ENCODE results near the gene MICU2. TPM values are rescaled to one million over a fixed set of nuclear protein-coding genes. Genes with fewer than 3 reads are reported as not detected.

The MICU2 gene
- total RNA-seq, 2 experiments from 2014 or later: 25.4 to 28.4 TPM

DNA sequence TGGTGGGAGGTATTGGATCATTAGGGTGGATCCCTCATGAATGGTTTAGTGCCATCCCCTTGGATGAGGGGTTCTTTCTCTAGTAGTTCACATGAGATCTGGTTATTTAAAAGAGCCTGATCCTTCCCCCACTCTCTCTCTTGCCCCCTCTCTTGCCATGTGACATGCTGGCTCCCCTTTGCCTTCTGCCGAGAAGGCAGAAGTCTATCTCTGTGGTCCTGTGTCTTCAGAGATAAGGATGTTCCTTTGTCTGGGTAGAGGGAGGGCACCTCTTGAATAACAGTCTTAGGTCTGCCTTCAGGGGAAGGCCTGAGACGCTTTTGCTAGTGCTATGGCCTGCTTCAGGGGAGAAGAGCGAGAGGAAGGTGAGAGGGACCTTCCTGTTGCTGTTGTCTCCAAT lies 142.8 kb downstream of the MICU2 start:
- no peaks in the 10 kb centered on the region for H3K36me3 ChIP-seq (ENCODE audit: insufficient read depth, low read length)
- H3K4me3 ChIP-seq (ENCODE audit: low read length): no peak overlapping the region
- Mint-ChIP-seq H3K27me3 (no peaks in the 10 kb centered on the region), H3K4me3 (peak overlapping the region; percentile 97), H3K27ac (peak overlapping the region; percentile 92), H3K4me1 (ENCODE audit: low read depth) (peaks cover 28% of the 10 kb centered on the region), H3K9me3 (no peaks in the 10 kb centered on the region), H3K36me3 (ENCODE audit: low read depth) (peaks cover 18% of the 10 kb centered on the region)
- POLR2A ChIA-PET: interaction anchor here (3.3 kb wide), 1 partner anchor 143 kb away, joined by 16 read pairs; the partner anchor contains the start of gene MICU2
- CTCF ChIA-PET: interaction anchor here (1.1 kb wide), 1 partner anchor 15 kb away, joined by 3 read pairs; no protein-coding TSS in a partner anchor
- no peak for ATAC-seq (ENCODE audit: poor library complexity)
- no peak for DNase-seq
- TF ChIP-seq, protein P1, sequence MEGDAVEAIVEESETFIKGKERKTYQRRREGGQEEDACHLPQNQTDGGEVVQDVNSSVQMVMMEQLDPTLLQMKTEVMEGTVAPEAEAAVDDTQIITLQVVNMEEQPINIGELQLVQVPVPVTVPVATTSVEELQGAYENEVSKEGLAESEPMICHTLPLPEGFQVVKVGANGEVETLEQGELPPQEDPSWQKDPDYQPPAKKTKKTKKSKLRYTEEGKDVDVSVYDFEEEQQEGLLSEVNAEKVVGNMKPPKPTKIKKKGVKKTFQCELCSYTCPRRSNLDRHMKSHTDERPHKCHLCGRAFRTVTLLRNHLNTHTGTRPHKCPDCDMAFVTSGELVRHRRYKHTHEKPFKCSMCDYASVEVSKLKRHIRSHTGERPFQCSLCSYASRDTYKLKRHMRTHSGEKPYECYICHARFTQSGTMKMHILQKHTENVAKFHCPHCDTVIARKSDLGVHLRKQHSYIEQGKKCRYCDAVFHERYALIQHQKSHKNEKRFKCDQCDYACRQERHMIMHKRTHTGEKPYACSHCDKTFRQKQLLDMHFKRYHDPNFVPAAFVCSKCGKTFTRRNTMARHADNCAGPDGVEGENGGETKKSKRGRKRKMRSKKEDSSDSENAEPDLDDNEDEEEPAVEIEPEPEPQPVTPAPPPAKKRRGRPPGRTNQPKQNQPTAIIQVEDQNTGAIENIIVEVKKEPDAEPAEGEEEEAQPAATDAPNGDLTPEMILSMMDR (IDR thresholded peaks at IDR 0.05): no peak
- H3K9me3 ChIP-seq (ENCODE audit: control insufficient read depth in 1 of 2, insufficient read depth in 1 of 2, low read length in 2 of 2): no peaks in the 10 kb centered on the region
- H3K27ac ChIP-seq (ENCODE audit: low read depth in 1 of 2, low read length in 2 of 2): no peak overlapping the region
- peaks cover 8% of the 10 kb centered on the region for H3K4me1 ChIP-seq (ENCODE audit: insufficient read depth, low read length)
- intact Hi-C loops (cut with DNase I, micrococcal nuclease): loop anchor here in 1 of 2 experiments (2.0 kb wide), 2 partner anchors 142 to 284 kb away; partner anchors contain the start of genes MRPL57 and SKA3
- H3K27me3 ChIP-seq (ENCODE audit: control insufficient read depth in 1 of 2, insufficient read depth in 2 of 2, low read length in 2 of 2): no peaks in the 10 kb centered on the region

DNA sequence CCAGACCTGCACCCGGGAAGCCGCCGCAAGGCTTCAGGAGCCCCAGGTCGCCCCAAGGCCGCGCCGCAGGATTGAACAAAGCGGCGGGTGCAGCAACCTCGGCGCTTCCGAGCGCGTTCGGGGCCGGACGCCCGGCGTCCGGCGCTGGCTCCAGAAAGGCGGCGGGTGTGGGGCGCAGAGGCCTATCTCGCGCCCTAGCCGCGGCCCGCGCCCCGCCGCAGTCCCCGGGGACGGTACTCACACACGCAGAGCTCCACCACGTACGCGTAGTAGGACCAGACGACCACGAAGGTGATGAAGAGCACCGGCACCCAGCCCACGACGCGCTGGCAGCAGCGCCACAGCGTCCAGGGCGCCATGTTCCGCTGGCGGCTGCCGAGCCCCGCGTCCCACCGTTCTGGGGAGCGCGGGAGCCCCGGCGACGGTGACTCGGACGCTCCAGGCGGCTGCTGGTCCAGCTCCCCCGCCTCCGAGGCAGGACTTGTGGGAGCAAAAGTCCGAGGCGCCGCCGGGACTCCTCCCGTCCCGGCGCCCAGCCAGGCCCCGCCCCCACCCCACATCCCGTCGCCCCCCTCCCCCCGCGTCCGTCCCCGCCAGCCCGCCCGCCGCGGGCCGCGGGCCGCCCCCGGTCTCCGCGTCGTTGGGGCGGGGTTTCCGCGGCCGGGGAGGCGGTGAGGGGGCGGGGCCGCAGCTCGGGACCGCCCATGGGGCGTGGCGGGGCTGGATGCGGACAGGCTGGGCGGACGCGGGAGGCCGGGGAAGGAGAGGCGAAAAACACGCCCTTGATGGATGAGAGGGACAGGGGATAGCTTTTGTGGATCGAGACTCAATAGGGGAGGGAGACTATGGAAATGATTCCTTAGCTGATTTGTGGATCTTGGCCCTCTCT lies 144.9 kb downstream of the MICU2 start, which contains the start of gene ZDHHC20:
Gene ZDHHC20, minus strand, starts transcription at position 491 of the 889 bp plus-strand sequence. Its CDS starts 132 bp downstream, at position 359.
- peak within 1 kb of the TSS; percentile 97 for H3K4me3 Mint-ChIP-seq
- Histone ChIP-seq H3K36me3 (ENCODE audit: insufficient read depth, low read length) (no peaks in the 10 kb centered on the region), H3K27me3 (ENCODE audit: control insufficient read depth in 1 of 2, insufficient read depth in 2 of 2, low read length in 2 of 2) (no peaks in the 10 kb centered on the region), H3K9me3 (ENCODE audit: control insufficient read depth in 1 of 2, insufficient read depth in 1 of 2, low read length in 2 of 2) (no peaks in the 10 kb centered on the region), H3K4me1 (ENCODE audit: insufficient read depth, low read length) (peaks cover 12% of the 10 kb centered on the region), H3K4me3 (ENCODE audit: low read length) (peak within 1 kb of the TSS; percentile 90), H3K27ac (ENCODE audit: low read depth in 1 of 2, low read length in 2 of 2) (peak within 1 kb of the TSS; percentile 56 to 84)
- H3K4me1 Mint-ChIP-seq (ENCODE audit: low read depth): peaks cover 42% of the 10 kb centered on the region
- no peaks in the 10 kb centered on the region for H3K9me3 Mint-ChIP-seq
- TF ChIP-seq, protein P1 (IDR thresholded peaks at IDR 0.05): no peak
- ChIA-PET POLR2A (interaction anchor here (0.7 to 3.7 kb wide), 20 partner anchors 10 to 1595 kb away, joined by 3 to 31 read pairs (median 6); partner anchors contain the start of genes EEF1AKMT1, MICU2, MRPL57 and SKA3), CTCF (interaction anchor here (1.9 to 2.5 kb wide), 2 partner anchors 18 to 162 kb away, joined by 7 to 12 read pairs; no protein-coding TSS in a partner anchor)
- H3K36me3 Mint-ChIP-seq (ENCODE audit: low read depth): peaks cover 29% of the 10 kb centered on the region
- no peaks in the 10 kb centered on the region for H3K27me3 Mint-ChIP-seq
- peak within 1 kb of the TSS; percentile 92 for H3K27ac Mint-ChIP-seq
- ATAC-seq (ENCODE audit: poor library complexity): peak; percentile 85
- peak; percentile 75 to 95 (median 88) for DNase-seq
- intact Hi-C loops (cut with DNase I, micrococcal nuclease): loop anchor here (2.0 to 10.0 kb wide), 7 partner anchors 37 to 1916 kb away; partner anchors contain the start of gene MPHOSPH8 (in 1 of the 2)

DNA sequence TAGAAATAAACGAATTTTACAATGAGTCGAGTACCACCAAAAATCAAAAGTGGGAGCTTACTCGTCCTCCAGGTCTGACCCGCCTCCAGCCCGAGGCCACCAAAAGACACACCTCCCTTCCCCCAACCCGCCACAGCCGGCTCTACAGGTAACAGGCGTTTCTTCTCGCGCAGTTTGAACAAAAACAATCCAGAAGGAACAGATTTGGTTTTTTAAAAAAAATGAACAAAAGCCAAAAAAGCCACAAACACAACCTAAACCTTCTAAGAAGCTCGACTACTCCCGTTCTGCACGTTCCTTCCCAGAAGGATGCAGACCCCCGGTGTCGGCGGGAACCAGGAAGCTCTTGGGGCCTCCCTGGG lies 145.5 kb downstream of the MICU2 start:
- H3K9me3 Mint-ChIP-seq: no peaks in the 10 kb centered on the region
- Histone ChIP-seq H3K9me3 (ENCODE audit: control insufficient read depth in 1 of 2, insufficient read depth in 1 of 2, low read length in 2 of 2) (no peaks in the 10 kb centered on the region), H3K4me1 (ENCODE audit: insufficient read depth, low read length) (peaks cover 15% of the 10 kb centered on the region), H3K4me3 (ENCODE audit: low read length) (peak overlapping the region; percentile 90), H3K27ac (ENCODE audit: low read depth in 1 of 2, low read length in 2 of 2) (peak overlapping the region; percentile 56 to 84), H3K36me3 (ENCODE audit: insufficient read depth, low read length) (no peaks in the 10 kb centered on the region), H3K27me3 (ENCODE audit: control insufficient read depth in 1 of 2, insufficient read depth in 2 of 2, low read length in 2 of 2) (no peaks in the 10 kb centered on the region)
- H3K4me3 Mint-ChIP-seq: peak overlapping the region; percentile 95
- H3K27ac Mint-ChIP-seq: peak overlapping the region; percentile 92
- TF ChIP-seq, protein P1 (IDR thresholded peaks at IDR 0.05): no peak
- H3K36me3 Mint-ChIP-seq (ENCODE audit: low read depth): peaks cover 29% of the 10 kb centered on the region
- ChIA-PET POLR2A (interaction anchor here (0.7 to 3.7 kb wide), 18 partner anchors 9 to 1595 kb away, joined by 3 to 31 read pairs (median 6); partner anchors contain the start of genes EEF1AKMT1, MICU2, MRPL57 and SKA3), CTCF (interaction anchor here (1.9 to 2.5 kb wide), 2 partner anchors 18 to 161 kb away, joined by 7 to 12 read pairs; no protein-coding TSS in a partner anchor)
- peak; percentile 18 for ATAC-seq (ENCODE audit: poor library complexity)
- intact Hi-C loops (cut with DNase I, micrococcal nuclease): loop anchor here (2.0 to 10.0 kb wide), 7 partner anchors 36 to 1916 kb away; partner anchors contain the start of gene MPHOSPH8 (in 1 of the 2)
- DNase-seq: peak in 13 of 14 experiments; percentile 16 to 63 (median 43)
- H3K4me1 Mint-ChIP-seq (ENCODE audit: low read depth): peaks cover 44% of the 10 kb centered on the region
- no peaks in the 10 kb centered on the region for H3K27me3 Mint-ChIP-seq

Measured in CD4-positive, alpha-beta T cell (primary cell).